Ishikawa (cell line): Measurements from ENCODE around the gene DHRS3.

ENCODE experiments used
- CEBPB ChIP-seq: IDR thresholded peaks from 2 replicates; pipeline ENCODE4 v1.6.1; 2012
- CREB1 ChIP-seq: IDR thresholded peaks from 2 replicates; pipeline ENCODE4 v1.6.1; 2012; ENCODE audit warnings: low read depth
- EP300 ChIP-seq: IDR thresholded peaks from 2 replicates; pipeline ENCODE4 v1.6.1; 2012; ENCODE audit warnings: borderline replicate concordance
- FOXM1 ChIP-seq: IDR thresholded peaks from 2 replicates; pipeline ENCODE4 v1.6.1; 2012; ENCODE audit warnings: low read depth, borderline replicate concordance
- NFIC ChIP-seq: IDR thresholded peaks from 2 replicates; pipeline ENCODE4 v1.6.1; 2012
- RAD21 ChIP-seq: IDR thresholded peaks from 2 replicates; pipeline ENCODE4 v1.6.1; 2012; ENCODE audit warnings: low read depth
- TEAD4 ChIP-seq: IDR thresholded peaks from 2 replicates; pipeline ENCODE4 v1.6.1; 2012
- ZBTB7A ChIP-seq: IDR thresholded peaks from 2 replicates; pipeline ENCODE4 v1.6.1; 2012; ENCODE audit warnings: low read depth
- TF ChIP-seq, protein P1 (sequence below): IDR thresholded peaks from 2 replicates; pipeline ENCODE4 v1.6.1; 2012; ENCODE audit warnings: low read depth, mild to moderate bottlenecking
- TF ChIP-seq, protein P2 (sequence below): IDR thresholded peaks from 2 replicates; pipeline ENCODE4 v1.6.1; 2012

DNA sequence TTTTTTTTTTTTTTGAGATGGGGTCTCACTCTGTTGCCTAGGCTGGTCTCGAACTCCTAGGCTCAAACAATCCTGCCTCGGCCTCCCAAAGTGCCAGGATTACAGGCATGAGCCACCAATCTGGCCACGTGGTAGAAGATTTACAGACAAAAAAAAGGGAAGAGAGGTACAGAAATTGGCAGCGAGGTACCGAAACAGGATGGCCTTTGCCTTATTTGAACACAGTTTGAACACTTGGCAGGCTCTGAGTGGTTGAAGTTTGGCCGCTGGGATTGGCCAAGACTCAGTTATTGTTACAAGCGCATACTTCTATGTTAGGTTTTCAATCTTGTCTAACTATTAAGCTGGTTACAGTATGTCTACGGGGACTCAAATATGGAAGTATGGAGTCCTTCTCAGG lies 19.7 kb upstream of the DHRS3 start:
- TF ChIP-seq EP300 (no peak), CEBPB (no peak), FOXM1 (no peak), ZBTB7A (no peak), NFIC (no peak), CREB1 (no peak), RAD21 (no peak), TEAD4 (no peak)
- TF ChIP-seq, protein P1, sequence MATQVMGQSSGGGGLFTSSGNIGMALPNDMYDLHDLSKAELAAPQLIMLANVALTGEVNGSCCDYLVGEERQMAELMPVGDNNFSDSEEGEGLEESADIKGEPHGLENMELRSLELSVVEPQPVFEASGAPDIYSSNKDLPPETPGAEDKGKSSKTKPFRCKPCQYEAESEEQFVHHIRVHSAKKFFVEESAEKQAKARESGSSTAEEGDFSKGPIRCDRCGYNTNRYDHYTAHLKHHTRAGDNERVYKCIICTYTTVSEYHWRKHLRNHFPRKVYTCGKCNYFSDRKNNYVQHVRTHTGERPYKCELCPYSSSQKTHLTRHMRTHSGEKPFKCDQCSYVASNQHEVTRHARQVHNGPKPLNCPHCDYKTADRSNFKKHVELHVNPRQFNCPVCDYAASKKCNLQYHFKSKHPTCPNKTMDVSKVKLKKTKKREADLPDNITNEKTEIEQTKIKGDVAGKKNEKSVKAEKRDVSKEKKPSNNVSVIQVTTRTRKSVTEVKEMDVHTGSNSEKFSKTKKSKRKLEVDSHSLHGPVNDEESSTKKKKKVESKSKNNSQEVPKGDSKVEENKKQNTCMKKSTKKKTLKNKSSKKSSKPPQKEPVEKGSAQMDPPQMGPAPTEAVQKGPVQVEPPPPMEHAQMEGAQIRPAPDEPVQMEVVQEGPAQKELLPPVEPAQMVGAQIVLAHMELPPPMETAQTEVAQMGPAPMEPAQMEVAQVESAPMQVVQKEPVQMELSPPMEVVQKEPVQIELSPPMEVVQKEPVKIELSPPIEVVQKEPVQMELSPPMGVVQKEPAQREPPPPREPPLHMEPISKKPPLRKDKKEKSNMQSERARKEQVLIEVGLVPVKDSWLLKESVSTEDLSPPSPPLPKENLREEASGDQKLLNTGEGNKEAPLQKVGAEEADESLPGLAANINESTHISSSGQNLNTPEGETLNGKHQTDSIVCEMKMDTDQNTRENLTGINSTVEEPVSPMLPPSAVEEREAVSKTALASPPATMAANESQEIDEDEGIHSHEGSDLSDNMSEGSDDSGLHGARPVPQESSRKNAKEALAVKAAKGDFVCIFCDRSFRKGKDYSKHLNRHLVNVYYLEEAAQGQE: no peak
- TF ChIP-seq, protein P2, sequence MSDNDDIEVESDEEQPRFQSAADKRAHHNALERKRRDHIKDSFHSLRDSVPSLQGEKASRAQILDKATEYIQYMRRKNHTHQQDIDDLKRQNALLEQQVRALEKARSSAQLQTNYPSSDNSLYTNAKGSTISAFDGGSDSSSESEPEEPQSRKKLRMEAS: no peak
